MM.1S (cell line): ENCODE data around the gene AGPAT3.

Experiments
- DNase-seq: peaks from one replicate; pipeline ENCODE4 v3.0.0-alpha.2; 2015
- H2AFZ ChIP-seq: fragments of 300-600 bp; sonication (generic); 2 replicates; pipeline ENCODE4 v1.6.0; 2016; ENCODE audit warnings: antibody characterized with exemption, low read length
- H3F3A ChIP-seq: fragments of 300-600 bp; sonication (generic); 2 replicates; pipeline ENCODE4 v1.6.1; 2016; ENCODE audit warnings: mild to moderate bottlenecking, antibody characterized with exemption, low read length, moderate library complexity, mixed read lengths; ENCODE audit not compliant: insufficient read depth
- H3K27ac ChIP-seq: fragments of 300-600 bp; sonication (generic); 2 replicates; pipeline ENCODE4 v1.5.1; 2016; ENCODE audit warnings: mild to moderate bottlenecking, low read length
- H3K27me3 ChIP-seq: fragments of 300-600 bp; sonication (generic); replicated peaks from 2 replicates; pipeline ENCODE4 v1.6.0; 2016; ENCODE audit warnings: low read length; ENCODE audit not compliant: insufficient read depth
- H3K36me3 ChIP-seq: fragments of 300-600 bp; sonication (generic); replicated peaks from 2 replicates; pipeline ENCODE4 v1.6.1; 2016; ENCODE audit warnings: mild to moderate bottlenecking, low read length, mixed read lengths; ENCODE audit not compliant: insufficient read depth
- H3K4me1 ChIP-seq: fragments of 300-600 bp; sonication (generic); 2 replicates; pipeline ENCODE4 v1.6.1; 2016; ENCODE audit warnings: low read length, mixed read lengths
- H3K4me2 ChIP-seq: fragments of 300-600 bp; sonication (generic); 2 replicates; pipeline ENCODE4 v1.6.0; 2016; ENCODE audit warnings: low read depth, low read length
- H3K4me3 ChIP-seq: fragments of 300-600 bp; sonication (generic); 2 replicates; pipeline ENCODE4 v1.5.1; 2016; ENCODE audit warnings: low read length, mixed read lengths
- H3K79me2 ChIP-seq: fragments of 300-600 bp; sonication (generic); 2 replicates; pipeline ENCODE4 v1.6.1; 2016; ENCODE audit warnings: mixed run types, low read length, mixed read lengths
- H3K9ac ChIP-seq: fragments of 300-600 bp; sonication (generic); 2 replicates; pipeline ENCODE4 v1.6.1; 2016; ENCODE audit warnings: low read length, mixed read lengths
- H3K9me2 ChIP-seq: fragments of 300-600 bp; sonication (generic); replicated peaks from 2 replicates; pipeline ENCODE4 v1.6.1; 2016; ENCODE audit warnings: mild to moderate bottlenecking, low read length, mixed read lengths; ENCODE audit not compliant: insufficient read depth
- H3K9me3 ChIP-seq: fragments of 300-600 bp; sonication (generic); replicated peaks from 2 replicates; pipeline ENCODE4 v1.6.1; 2016; ENCODE audit warnings: mild to moderate bottlenecking, low read length, mixed read lengths; ENCODE audit not compliant: insufficient read depth
- H4K20me1 ChIP-seq: fragments of 300-600 bp; sonication (generic); 2 replicates; pipeline ENCODE4 v1.6.1; 2016; ENCODE audit warnings: mild to moderate bottlenecking, low read length, moderate library complexity, mixed read lengths; ENCODE audit not compliant: insufficient read depth
- EZH2 ChIP-seq: fragments of 300-600 bp; sonication (generic); optimal IDR thresholded peaks from 2 replicates; pipeline ENCODE3; 2017; ENCODE audit warnings: low read depth, mild to moderate bottlenecking, antibody characterized with exemption, low read length, mixed read lengths
- EZH2phosphoT487 ChIP-seq: fragments of 300-600 bp; sonication (generic); IDR thresholded peaks from 2 replicates; pipeline ENCODE4 v1.6.1; 2018; ENCODE audit warnings: antibody characterized with exemption, low read length
- TF ChIP-seq, protein P1 (sequence below): fragments of 300-600 bp; sonication (generic); IDR thresholded peaks from 2 replicates; pipeline ENCODE4 v1.5.1; 2016; ENCODE audit warnings: antibody characterized with exemption, low read length, mixed read lengths

Gene AGPAT3

GRCh38 chr21:43876605-43877004, 11.6 kb downstream of the AGPAT3 start:
- no peak for DNase-seq
- H3K36me3 ChIP-seq, result no peaks in the 10 kb centered on the region
- H3K9ac ChIP-seq, result no peak overlapping the region
- no peaks in the 10 kb centered on the region for H3K9me2 ChIP-seq
- H3K4me3 ChIP-seq, result no peak overlapping the region
- H3K79me2 ChIP-seq, result peaks cover 100% of the 10 kb centered on the region
- H3K27ac ChIP-seq, result no peak overlapping the region
- H2AFZ ChIP-seq, result no peak overlapping the region
- no peaks in the 10 kb centered on the region for H3F3A ChIP-seq
- H3K9me3 ChIP-seq, result no peaks in the 10 kb centered on the region
- peaks cover 8% of the 10 kb centered on the region; the same call in 1 of the 2 replicates for H4K20me1 ChIP-seq
- H3K27me3 ChIP-seq, result no peaks in the 10 kb centered on the region
- no peak overlapping the region for H3K4me2 ChIP-seq
- TF ChIP-seq EZH2, result no peak
- TF ChIP-seq, protein P1, sequence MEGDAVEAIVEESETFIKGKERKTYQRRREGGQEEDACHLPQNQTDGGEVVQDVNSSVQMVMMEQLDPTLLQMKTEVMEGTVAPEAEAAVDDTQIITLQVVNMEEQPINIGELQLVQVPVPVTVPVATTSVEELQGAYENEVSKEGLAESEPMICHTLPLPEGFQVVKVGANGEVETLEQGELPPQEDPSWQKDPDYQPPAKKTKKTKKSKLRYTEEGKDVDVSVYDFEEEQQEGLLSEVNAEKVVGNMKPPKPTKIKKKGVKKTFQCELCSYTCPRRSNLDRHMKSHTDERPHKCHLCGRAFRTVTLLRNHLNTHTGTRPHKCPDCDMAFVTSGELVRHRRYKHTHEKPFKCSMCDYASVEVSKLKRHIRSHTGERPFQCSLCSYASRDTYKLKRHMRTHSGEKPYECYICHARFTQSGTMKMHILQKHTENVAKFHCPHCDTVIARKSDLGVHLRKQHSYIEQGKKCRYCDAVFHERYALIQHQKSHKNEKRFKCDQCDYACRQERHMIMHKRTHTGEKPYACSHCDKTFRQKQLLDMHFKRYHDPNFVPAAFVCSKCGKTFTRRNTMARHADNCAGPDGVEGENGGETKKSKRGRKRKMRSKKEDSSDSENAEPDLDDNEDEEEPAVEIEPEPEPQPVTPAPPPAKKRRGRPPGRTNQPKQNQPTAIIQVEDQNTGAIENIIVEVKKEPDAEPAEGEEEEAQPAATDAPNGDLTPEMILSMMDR, result no peak
- no peak for TF ChIP-seq EZH2phosphoT487
- no peaks in the 10 kb centered on the region for H3K4me1 ChIP-seq

GRCh38 chr21:43877936-43878575, 13.0 kb downstream of the AGPAT3 start:
- Histone ChIP-seq H3K9me2 (no peaks in the 10 kb centered on the region), H2AFZ (no peak overlapping the region), H3K4me3 (no peak overlapping the region), H3K27ac (no peak overlapping the region), H4K20me1 (peaks cover 14% of the 10 kb centered on the region; the same call in 1 of the 2 replicates), H3K27me3 (no peaks in the 10 kb centered on the region), H3K36me3 (no peaks in the 10 kb centered on the region), H3K79me2 (peaks cover 100% of the 10 kb centered on the region), H3K4me2 (no peak overlapping the region), H3K9ac (no peak overlapping the region), H3K4me1 (no peaks in the 10 kb centered on the region), H3K9me3 (no peaks in the 10 kb centered on the region), H3F3A (no peaks in the 10 kb centered on the region)
- no peak for TF ChIP-seq EZH2
- TF ChIP-seq, protein P1, result no peak
- TF ChIP-seq EZH2phosphoT487, result no peak
- no peak for DNase-seq

DNA sequence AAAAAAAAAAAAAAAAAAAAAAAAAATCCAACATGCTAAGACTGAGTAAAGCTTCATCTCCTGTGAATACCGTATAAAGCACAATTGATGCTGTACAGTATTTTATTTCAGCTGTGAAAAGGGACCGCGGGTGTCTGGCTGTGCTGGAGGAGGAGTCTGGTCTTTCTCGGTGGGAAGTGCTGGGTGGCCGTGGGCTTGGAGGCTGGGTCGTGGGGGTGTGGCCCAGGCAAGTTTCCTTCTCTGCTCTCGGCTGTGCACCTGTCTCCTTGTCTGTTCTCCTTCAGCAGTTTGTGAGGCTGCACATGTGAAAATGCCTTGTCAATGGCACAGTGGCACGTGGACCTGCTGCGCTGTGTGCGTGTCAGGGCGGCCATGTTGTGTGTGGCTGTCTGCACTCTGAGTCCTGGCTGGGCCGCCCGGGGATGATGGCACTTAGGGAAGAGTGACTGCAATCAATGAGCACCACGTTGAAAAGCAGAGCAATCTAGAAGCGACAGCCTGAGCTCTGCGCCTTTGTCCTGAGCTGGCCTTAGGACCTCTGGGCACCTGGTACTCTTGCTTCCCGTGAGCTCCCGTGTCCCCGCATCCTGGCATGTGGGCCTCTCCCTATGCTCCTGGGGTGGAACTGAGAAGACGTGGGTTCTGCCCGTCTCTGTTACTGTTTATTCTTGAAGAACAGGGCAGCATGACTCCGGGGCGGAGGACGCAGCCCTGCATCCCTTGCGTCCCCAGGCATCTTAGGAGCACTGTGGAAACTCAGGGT, 14.5 kb downstream of the AGPAT3 start:
- DNase-seq, result no peak
- Histone ChIP-seq H3K79me2 (peaks cover 100% of the 10 kb centered on the region), H3K9me2 (no peaks in the 10 kb centered on the region), H3K27ac (no peak overlapping the region), H3K4me1 (no peaks in the 10 kb centered on the region), H3K9ac (no peak overlapping the region), H3K27me3 (no peaks in the 10 kb centered on the region), H3K4me3 (no peak overlapping the region), H3K9me3 (no peaks in the 10 kb centered on the region), H2AFZ (no peak overlapping the region), H3K36me3 (no peaks in the 10 kb centered on the region), H4K20me1 (peaks cover 14% of the 10 kb centered on the region; the same call in 1 of the 2 replicates), H3F3A (no peaks in the 10 kb centered on the region), H3K4me2 (no peak overlapping the region)
- no peak for TF ChIP-seq EZH2phosphoT487
- no peak for TF ChIP-seq EZH2
- TF ChIP-seq, protein P1, result no peak
